ENCODE results near the gene RAB35. TPM values are rescaled to one million over a fixed set of nuclear protein-coding genes. Genes with fewer than 3 reads are reported as not detected.

RAB35 gene
- polyA plus RNA-seq, 2 of the 4 experiments (the other 2 are of a cell fraction): 44.0 to 67.6 TPM

- no peak for ATAC-seq
- Histone ChIP-seq H3K4me2 (peak overlapping the region; percentile 81), H3K4me1 (peaks cover 33% of the 10 kb centered on the region), H3K9me3 (no peaks in the 10 kb centered on the region), H3K27ac (peak overlapping the region; percentile 95 to 97), H3K4me3 (peak overlapping the region; percentile 96)
- POLR2A ChIA-PET: interaction anchor here (0.6 to 5.2 kb wide), 6 partner anchors 8 to 174 kb away, joined by 3 to 60 read pairs (median 6); partner anchors contain the start of genes RNU4-1, RNU4-2 and RPLP0
- TF ChIP-seq ZNF302 (CRISPR knock-in tag; IDR thresholded peaks at IDR 0.05): no peak
- no peak for TF ChIP-seq ZFP36 (IDR thresholded peaks at IDR 0.05; ENCODE audit: borderline replicate concordance, partially characterized antibody)
- TF ChIP-seq NFE2L2 (conservative IDR thresholded peaks at IDR 0.05; ENCODE audit: low read length): no peak; the same call in 1 of the 2 replicates
- no peak for TF ChIP-seq TFCP2L1 (CRISPR knock-in tag; IDR thresholded peaks at IDR 0.05)
- TF ChIP-seq CEBPB (IDR thresholded peaks at IDR 0.05): no peak
- no peak for TF ChIP-seq POLR2A (IDR thresholded peaks at IDR 0.05; ENCODE audit: low read length)
- TF ChIP-seq RFX5 (IDR thresholded peaks at IDR 0.05): no peak
- TF ChIP-seq HOXB13 (CRISPR knock-in tag; IDR thresholded peaks at IDR 0.05; ENCODE audit: low read depth): no peak
- TF ChIP-seq MAX (IDR thresholded peaks at IDR 0.05): no peak
- no peak for TF ChIP-seq BHLHE40 (IDR thresholded peaks at IDR 0.05; ENCODE audit: low read depth, low read length)
- TF ChIP-seq REST (IDR thresholded peaks at IDR 0.05): no peak
- TF ChIP-seq RARB (CRISPR knock-in tag; IDR thresholded peaks at IDR 0.05): no peak
- no peak for TF ChIP-seq CBX2 (IDR thresholded peaks at IDR 0.05; ENCODE audit: borderline replicate concordance, low read depth)
- TF ChIP-seq FOSL2 (IDR thresholded peaks at IDR 0.05): no peak
- TF ChIP-seq FOSL2 (CRISPR knock-in tag; IDR thresholded peaks at IDR 0.05): no peak
- no peak for TF ChIP-seq RNF2 (IDR thresholded peaks at IDR 0.05; ENCODE audit: borderline replicate concordance, low read depth)
- no peak for TF ChIP-seq FOXS1 (CRISPR knock-in tag; IDR thresholded peaks at IDR 0.05)
- no peak for TF ChIP-seq CTCF (IDR thresholded peaks at IDR 0.05)
- TF ChIP-seq ATOH8 (CRISPR knock-in tag; IDR thresholded peaks at IDR 0.05; ENCODE audit: low read depth): no peak
- TF ChIP-seq HEYL (CRISPR knock-in tag; IDR thresholded peaks at IDR 0.05): no peak
- WGBS (ENCODE audit: missing lambda C conversion rate): 4% methylated on average over 7 of the region's 7 CpGs
- CTCF ChIA-PET: interaction anchor here (0.9 to 1.7 kb wide), 3 partner anchors 9 to 55 kb away, joined by 3 read pairs; no protein-coding TSS in a partner anchor
- FAIRE-seq: no peak
- no peak for DNase-seq (ENCODE audit: low read depth in 1 of 2, low spot score in 1 of 2)
Observed at GRCh38 chr12:120117961-120118320, 1.4 kb upstream of the RAB35 start.

Measured in A549 (cell line).